ENCODE results near the gene FYN. TPM values are rescaled to one million over a fixed set of nuclear protein-coding genes. Genes with fewer than 3 reads are reported as not detected.

Gene FYN
- total and polyA plus RNA-seq, 2 experiments from 2014 or later = 58.6 to 166 TPM

GRCh38 chr6:111829998-111830397 is 43.3 kb downstream of the FYN start:
- TF ChIP-seq EZH2phosphoT487 (IDR thresholded peaks at IDR 0.05; ENCODE audit: insufficient read depth, low read depth) = no peak
- TF ChIP-seq EZH2 (IDR thresholded peaks at IDR 0.05; ENCODE audit: insufficient read depth, poor library complexity, severe bottlenecking) = no peak
- Histone ChIP-seq H3K27ac (peak overlapping the region; percentile 37), H4K20me1 (ENCODE audit: insufficient read depth) (0 out of 2 replicates have a peak, but pooled peaks cover 3% of the 10 kb centered on the region), H3F3A (ENCODE audit: insufficient read depth) (peaks cover 33% of the 10 kb centered on the region), H3K4me1 (ENCODE audit: insufficient read depth) (peaks cover 56% of the 10 kb centered on the region), H3K9me2 (ENCODE audit: insufficient read depth) (no peaks in the 10 kb centered on the region), H2AFZ (no peak overlapping the region), H3K36me3 (ENCODE audit: low read depth) (no peaks in the 10 kb centered on the region), H3K4me3 (no peak overlapping the region), H3K9me3 (ENCODE audit: low read depth) (no peaks in the 10 kb centered on the region), H3K79me2 (ENCODE audit: insufficient read depth) (peaks cover 96% of the 10 kb centered on the region), H3K9ac (no peak overlapping the region), H3K4me2 (ENCODE audit: unreplicated experiment) (peak overlapping the region; percentile 36), H3K27me3 (replicated peaks; ENCODE audit: insufficient read depth) (no peaks in the 10 kb centered on the region)
- in situ Hi-C loops (cut with MboI) = no loop called here
- peak; percentile 54 for DNase-seq
- 2 to 3% methylated on average over 2 of the region's 2 CpGs for WGBS, 2 experiments (ENCODE audit: low coverage in 1 of 2, low lambda C conversion rate in 2 of 2, missing lambda C conversion rate in 2 of 2)

GRCh38 chr6:111829581-111829980 is 43.7 kb downstream of the FYN start:
- no peaks in the 10 kb centered on the region for H3K9me3 ChIP-seq (ENCODE audit: low read depth)
- peaks cover 96% of the 10 kb centered on the region for H3K79me2 ChIP-seq (ENCODE audit: insufficient read depth)
- in situ Hi-C loops (cut with MboI) = no loop called here
- DNase-seq = no peak
- no peaks in the 10 kb centered on the region for H3K9me2 ChIP-seq (ENCODE audit: insufficient read depth)
- peaks cover 60% of the 10 kb centered on the region for H3K4me1 ChIP-seq (ENCODE audit: insufficient read depth)
- H3K36me3 ChIP-seq (ENCODE audit: low read depth) = no peaks in the 10 kb centered on the region
- 0 out of 2 replicates have a peak, but pooled peaks cover 3% of the 10 kb centered on the region for H4K20me1 ChIP-seq (ENCODE audit: insufficient read depth)
- no peaks in the 10 kb centered on the region for H3K27me3 ChIP-seq (replicated peaks; ENCODE audit: insufficient read depth)
- peak overlapping the region; percentile 36 for H3K4me2 ChIP-seq (ENCODE audit: unreplicated experiment)
- H3K4me3 ChIP-seq = no peak overlapping the region
- no peak overlapping the region for H2AFZ ChIP-seq
- no peak overlapping the region for H3K9ac ChIP-seq
- 75 to 84% methylated on average over 3 of the region's 3 CpGs for WGBS, 2 experiments (ENCODE audit: low coverage in 1 of 2, low lambda C conversion rate in 2 of 2, missing lambda C conversion rate in 2 of 2)
- H3F3A ChIP-seq (ENCODE audit: insufficient read depth) = peaks cover 34% of the 10 kb centered on the region
- peak overlapping the region; percentile 37; the same call in 1 of the 2 replicates for H3K27ac ChIP-seq
- TF ChIP-seq EZH2 (IDR thresholded peaks at IDR 0.05; ENCODE audit: insufficient read depth, poor library complexity, severe bottlenecking) = no peak
- TF ChIP-seq EZH2phosphoT487 (IDR thresholded peaks at IDR 0.05; ENCODE audit: insufficient read depth, low read depth) = no peak

- Histone ChIP-seq H3K27ac (no peak overlapping the region), H3K79me2 (ENCODE audit: insufficient read depth) (peaks cover 91% of the 10 kb centered on the region), H3K27me3 (replicated peaks; ENCODE audit: insufficient read depth) (no peaks in the 10 kb centered on the region), H3K9ac (no peak overlapping the region), H3K4me2 (ENCODE audit: unreplicated experiment) (no peak overlapping the region), H3K9me3 (ENCODE audit: low read depth) (no peaks in the 10 kb centered on the region), H3K36me3 (ENCODE audit: low read depth) (no peaks in the 10 kb centered on the region), H3K4me1 (ENCODE audit: insufficient read depth) (peaks cover 65% of the 10 kb centered on the region), H2AFZ (no peak overlapping the region), H3K4me3 (no peak overlapping the region), H3F3A (ENCODE audit: insufficient read depth) (peaks cover 41% of the 10 kb centered on the region), H4K20me1 (ENCODE audit: insufficient read depth) (0 out of 2 replicates have a peak, but pooled peaks cover 3% of the 10 kb centered on the region), H3K9me2 (ENCODE audit: insufficient read depth) (no peaks in the 10 kb centered on the region)
- no peak for DNase-seq
- in situ Hi-C loops (cut with MboI) = no loop called here
- WGBS, 2 experiments (ENCODE audit: low coverage in 1 of 2, low lambda C conversion rate in 2 of 2, missing lambda C conversion rate in 2 of 2) = 87 to 95% methylated on average over 2 of the region's 2 CpGs
- TF ChIP-seq EZH2 (IDR thresholded peaks at IDR 0.05; ENCODE audit: insufficient read depth, poor library complexity, severe bottlenecking) (no peak), EZH2phosphoT487 (IDR thresholded peaks at IDR 0.05; ENCODE audit: insufficient read depth, low read depth) (no peak)
Observed at GRCh38 chr6:111828809-111829208, 44.4 kb downstream of the FYN start.

GRCh38 chr6:111825439-111826086 is 47.7 kb downstream of the FYN start:
- Histone ChIP-seq H3K4me3 (no peak overlapping the region), H3K9me2 (ENCODE audit: insufficient read depth) (no peaks in the 10 kb centered on the region), H2AFZ (no peak overlapping the region), H3K9ac (no peak overlapping the region), H4K20me1 (ENCODE audit: insufficient read depth) (0 out of 2 replicates have a peak, but pooled peaks cover 3% of the 10 kb centered on the region), H3K36me3 (ENCODE audit: low read depth) (no peaks in the 10 kb centered on the region), H3K4me2 (ENCODE audit: unreplicated experiment) (no peak overlapping the region), H3K27me3 (replicated peaks; ENCODE audit: insufficient read depth) (no peaks in the 10 kb centered on the region), H3F3A (ENCODE audit: insufficient read depth) (peaks cover 42% of the 10 kb centered on the region), H3K4me1 (ENCODE audit: insufficient read depth) (peaks cover 64% of the 10 kb centered on the region), H3K27ac (no peak overlapping the region), H3K79me2 (ENCODE audit: insufficient read depth) (peaks cover 88% of the 10 kb centered on the region), H3K9me3 (ENCODE audit: low read depth) (no peaks in the 10 kb centered on the region)
- TF ChIP-seq EZH2 (IDR thresholded peaks at IDR 0.05; ENCODE audit: insufficient read depth, poor library complexity, severe bottlenecking) = no peak
- TF ChIP-seq EZH2phosphoT487 (IDR thresholded peaks at IDR 0.05; ENCODE audit: insufficient read depth, low read depth) = no peak
- in situ Hi-C loops (cut with MboI) = no loop called here
- 87 to 90% methylated on average over 4 of the region's 4 CpGs for WGBS, 2 experiments (ENCODE audit: low coverage in 1 of 2, low lambda C conversion rate in 2 of 2, missing lambda C conversion rate in 2 of 2)
- DNase-seq = no peak
